HFFc6 (cell line): ENCODE measurements around the gene QRSL1. TPM values are rescaled to one million over a fixed set of nuclear protein-coding genes. Genes with fewer than 3 reads are reported as not detected.
A peak's percentile ranks its signal among the peaks of the same experiment; 100 is the strongest.
"Not testable (repeated sequence)": the region's sequence is repeated elsewhere in the genome, so short reads cannot be mapped to it uniquely, and the experiment has no call there.

ENCODE experiments used
- DNase-seq: peaks from one replicate; pipeline ENCODE4 v3.0.0-alpha.2; 2018
- H3K27ac Mint-ChIP-seq: 2 replicates; pipeline ENCODE4 v1.8.0; 2020; ENCODE audit warnings: mild to moderate bottlenecking, mixed read lengths
- H3K27me3 Mint-ChIP-seq: 2 replicates; pipeline ENCODE4 v1.8.0; 2021; ENCODE audit warnings: mild to moderate bottlenecking, moderate library complexity, mixed read lengths; ENCODE audit not compliant: insufficient read depth
- H3K36me3 Mint-ChIP-seq: 2 replicates; pipeline ENCODE4 v1.8.0; 2021; ENCODE audit warnings: low read depth, mixed read lengths
- H3K4me1 Mint-ChIP-seq: 2 replicates; pipeline ENCODE4 v1.8.0; 2020; ENCODE audit warnings: low read depth, mixed read lengths
- H3K4me3 Mint-ChIP-seq: 2 replicates; pipeline ENCODE4 v1.8.0; 2020; ENCODE audit warnings: mild to moderate bottlenecking, moderate library complexity, mixed read lengths
- H3K9me3 Mint-ChIP-seq: 2 replicates; pipeline ENCODE4 v1.8.0; 2020; ENCODE audit warnings: mild to moderate bottlenecking, mixed read lengths
- long read RNA-seq: library from polyadenylated mRNA; unstranded; transcript quantifications from one replicate; pipeline ENCODE4 v2.0.0, GENCODE V29; 2019
- total RNA-seq, 6 experiments: library from RNA; stranded (reverse); fragmentation: NEBNext Ultra II Directional; extraction: Animal tissue kit (Norgen Biotek cat#: 25700); gene quantifications; 2 replicates in 1 of 6; 3 replicates in 5 of 6; pipeline ENCODE4 v1.2.3, GENCODE V29; 2021
- TF ChIP-seq, protein P1 (sequence below): fragments of 200-600 bp; sonication (generic); IDR thresholded peaks from 2 replicates; pipeline ENCODE4 v1.5.0; 2021; ENCODE audit warnings: antibody characterized with exemption, mild to moderate bottlenecking

Gene QRSL1
- 10 to 100 TPM in 3 of 6 experiments, 1 to 10 TPM in 3; 8.8 to 12.4 (median 10.1) TPM for total RNA-seq
- long read RNA-seq, full-length matches to known transcripts = 17 of 21 reads
- long read RNA-seq, partial matches to known transcripts = 3 of 21 reads
- long read RNA-seq, other reads (novel, unspliced or antisense) = 1 of 21 reads

GRCh38 chr6:106629103-106629858 is at the start of gene QRSL1, which contains the start of gene RTN4IP1:
TSS of gene QRSL1 (plus strand) at chr6:106629578. CDS start at chr6:106629682, 104 bp downstream.
TSS of gene RTN4IP1 (minus strand) at chr6:106629498. CDS start at chr6:106629021, 477 bp downstream.
- TF ChIP-seq, protein P1, sequence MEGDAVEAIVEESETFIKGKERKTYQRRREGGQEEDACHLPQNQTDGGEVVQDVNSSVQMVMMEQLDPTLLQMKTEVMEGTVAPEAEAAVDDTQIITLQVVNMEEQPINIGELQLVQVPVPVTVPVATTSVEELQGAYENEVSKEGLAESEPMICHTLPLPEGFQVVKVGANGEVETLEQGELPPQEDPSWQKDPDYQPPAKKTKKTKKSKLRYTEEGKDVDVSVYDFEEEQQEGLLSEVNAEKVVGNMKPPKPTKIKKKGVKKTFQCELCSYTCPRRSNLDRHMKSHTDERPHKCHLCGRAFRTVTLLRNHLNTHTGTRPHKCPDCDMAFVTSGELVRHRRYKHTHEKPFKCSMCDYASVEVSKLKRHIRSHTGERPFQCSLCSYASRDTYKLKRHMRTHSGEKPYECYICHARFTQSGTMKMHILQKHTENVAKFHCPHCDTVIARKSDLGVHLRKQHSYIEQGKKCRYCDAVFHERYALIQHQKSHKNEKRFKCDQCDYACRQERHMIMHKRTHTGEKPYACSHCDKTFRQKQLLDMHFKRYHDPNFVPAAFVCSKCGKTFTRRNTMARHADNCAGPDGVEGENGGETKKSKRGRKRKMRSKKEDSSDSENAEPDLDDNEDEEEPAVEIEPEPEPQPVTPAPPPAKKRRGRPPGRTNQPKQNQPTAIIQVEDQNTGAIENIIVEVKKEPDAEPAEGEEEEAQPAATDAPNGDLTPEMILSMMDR = no peak
- H3K27me3 Mint-ChIP-seq = no peaks in the 10 kb centered on the region
- H3K36me3 Mint-ChIP-seq = 0 out of 2 replicates have a peak, but pooled peaks cover 3% of the 10 kb centered on the region
- DNase-seq = peak; percentile 87
- no peaks in the 10 kb centered on the region for H3K9me3 Mint-ChIP-seq
- H3K4me1 Mint-ChIP-seq = peaks cover 38% of the 10 kb centered on the region
- H3K27ac Mint-ChIP-seq = peak within 1 kb of the TSS; percentile 91
- H3K4me3 Mint-ChIP-seq = peak within 1 kb of the TSS; percentile 95

GRCh38 chr6:106581468-106581867 is 47.9 kb upstream of the QRSL1 start:
- no peak overlapping the region for H3K4me3 Mint-ChIP-seq
- TF ChIP-seq, protein P1 = no peak
- DNase-seq = no peak
- peaks cover 7% of the 10 kb centered on the region; the same call in 1 of the 2 replicates for H3K36me3 Mint-ChIP-seq
- no peaks in the 10 kb centered on the region for H3K27me3 Mint-ChIP-seq
- no peak overlapping the region for H3K27ac Mint-ChIP-seq
- H3K9me3 Mint-ChIP-seq = no peaks in the 10 kb centered on the region
- peaks cover under 1% of the 10 kb centered on the region; the same call in 1 of the 2 replicates for H3K4me1 Mint-ChIP-seq

DNA sequence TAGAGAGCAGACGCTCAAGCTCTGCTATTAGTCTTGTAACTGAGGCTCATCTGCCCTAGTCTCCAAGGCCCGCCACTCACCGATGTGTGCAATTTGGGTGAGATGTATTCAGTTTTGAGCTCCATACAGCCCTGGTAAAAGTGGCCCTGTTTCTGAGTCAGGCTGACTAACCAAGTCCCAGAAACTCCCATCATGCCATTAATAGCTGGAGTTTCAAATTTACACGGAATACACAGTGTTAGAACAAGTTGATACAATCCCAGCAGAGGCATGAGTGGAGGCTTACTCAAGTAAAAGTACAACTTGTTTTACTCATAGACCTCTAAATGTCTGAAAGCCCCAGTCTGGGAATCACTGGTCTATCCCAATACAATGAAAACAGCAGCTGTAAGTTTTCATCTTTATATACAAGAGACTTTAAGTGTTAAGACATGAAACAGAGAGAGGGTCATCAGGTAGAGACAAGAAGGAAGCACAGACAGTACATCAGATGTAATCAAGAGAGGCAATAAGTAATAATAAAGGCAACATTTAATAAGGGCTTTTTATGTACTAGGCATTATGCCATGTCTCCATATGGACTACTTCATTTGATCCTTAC is 42.5 kb upstream of the QRSL1 start:
- H3K36me3 Mint-ChIP-seq = peaks cover 7% of the 10 kb centered on the region; the same call in 1 of the 2 replicates
- TF ChIP-seq, protein P1 = no peak
- H3K4me3 Mint-ChIP-seq = no peak overlapping the region
- no peak overlapping the region for H3K27ac Mint-ChIP-seq
- H3K9me3 Mint-ChIP-seq = no peaks in the 10 kb centered on the region
- DNase-seq = no peak
- H3K27me3 Mint-ChIP-seq = no peaks in the 10 kb centered on the region
- H3K4me1 Mint-ChIP-seq = peaks cover 29% of the 10 kb centered on the region

DNA sequence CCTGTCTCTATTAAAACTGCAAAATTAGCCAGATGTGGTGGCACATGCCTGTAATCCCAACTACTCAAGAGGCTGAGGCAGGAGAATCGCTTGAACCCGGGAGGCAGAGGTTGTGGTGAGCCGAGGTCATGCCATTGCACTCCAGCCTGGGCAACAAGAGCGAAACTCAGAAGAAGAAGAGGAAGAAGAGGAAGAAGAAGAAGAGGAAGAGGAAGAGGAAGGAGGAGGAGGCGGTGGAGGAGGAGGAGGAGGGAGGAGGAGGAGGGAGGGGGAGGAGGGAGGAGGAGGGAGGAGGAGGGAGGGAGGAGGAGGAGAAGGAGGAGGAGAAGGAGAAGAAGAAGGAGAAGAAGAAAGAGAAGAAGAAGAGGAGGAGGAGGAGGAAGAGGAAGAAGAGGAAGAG is 40.4 kb upstream of the QRSL1 start:
- not testable (repeated sequence) for H3K4me3 Mint-ChIP-seq, DNase-seq, H3K36me3 Mint-ChIP-seq, H3K27ac Mint-ChIP-seq, H3K27me3 Mint-ChIP-seq, H3K9me3 Mint-ChIP-seq
- peaks cover 35% of the 10 kb centered on the region for H3K4me1 Mint-ChIP-seq

DNA sequence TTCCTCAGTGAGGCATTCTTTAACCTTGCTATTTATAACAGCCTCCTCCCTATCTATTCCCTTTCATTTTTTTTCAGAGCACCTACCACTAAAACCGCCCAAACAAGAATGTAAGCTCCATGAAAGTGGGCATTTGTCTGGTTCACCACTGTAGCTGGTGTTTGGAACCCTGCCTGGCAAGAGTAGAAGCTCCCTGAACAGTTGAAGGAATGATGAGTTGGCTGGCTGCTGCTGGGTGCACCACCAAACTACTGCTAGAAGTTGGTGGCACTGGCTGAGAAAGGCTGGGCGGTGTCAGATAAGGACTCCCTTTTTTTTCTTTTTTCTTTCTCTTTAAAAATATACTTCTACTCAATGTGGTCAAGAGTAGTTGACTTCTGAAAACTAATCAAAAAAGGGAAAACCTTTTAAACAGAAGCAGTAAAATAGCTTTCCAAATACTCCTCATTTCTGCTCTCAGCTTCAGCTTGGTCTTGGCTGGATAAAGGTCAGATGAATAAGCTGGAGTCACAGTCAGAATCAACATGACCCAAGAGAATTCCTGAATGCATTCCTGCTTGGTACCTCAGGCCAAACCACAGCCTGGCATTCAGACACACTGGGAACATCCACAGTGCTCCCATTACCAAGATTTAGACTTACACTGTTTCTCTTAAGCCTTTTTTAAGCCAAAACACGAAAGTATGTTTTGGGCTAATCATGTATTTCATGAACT is 38.1 kb upstream of the QRSL1 start:
- Mint-ChIP-seq H3K27ac (peak overlapping the region; percentile 80), H3K36me3 (no peaks in the 10 kb centered on the region; the same call in 1 of the 2 replicates), H3K4me3 (peak overlapping the region; percentile 72), H3K4me1 (peaks cover 35% of the 10 kb centered on the region), H3K9me3 (no peaks in the 10 kb centered on the region), H3K27me3 (no peaks in the 10 kb centered on the region)
- peak; percentile 91 for DNase-seq
- TF ChIP-seq, protein P1 = no peak
